ES-I3 (cell line): ENCODE measurements around the gene PRRX1.

Experiments
- H3K36me3 ChIP-seq: 2 replicates; pipeline ENCODE4 v1.6.1; 2013; ENCODE audit warnings: mild to moderate bottlenecking, low read length, control low read depth, moderate library complexity; ENCODE audit not compliant: insufficient read depth
- H3K4me1 ChIP-seq: 2 replicates; pipeline ENCODE4 v1.6.1; 2013; ENCODE audit warnings: mild to moderate bottlenecking, control low read depth, low read length; ENCODE audit not compliant: insufficient read depth
- H3K9ac ChIP-seq: 2 replicates; pipeline ENCODE4 v1.6.1; 2013; ENCODE audit warnings: low read depth, mild to moderate bottlenecking, low read length, moderate library complexity
- H3K9me3 ChIP-seq: 2 replicates; pipeline ENCODE4 v1.6.1; 2013; ENCODE audit warnings: mild to moderate bottlenecking, low read length, moderate library complexity; ENCODE audit not compliant: control insufficient read depth, insufficient read depth

The PRRX1 gene

GRCh38 chr1:170769691-170770090 is 105.8 kb downstream of the PRRX1 start:
- H3K36me3 ChIP-seq: no peaks in the 10 kb centered on the region
- no peaks in the 10 kb centered on the region for H3K4me1 ChIP-seq
- no peak overlapping the region for H3K9ac ChIP-seq
- H3K9me3 ChIP-seq: no peaks in the 10 kb centered on the region

GRCh38 chr1:170770254-170770653 is 106.3 kb downstream of the PRRX1 start:
- no peaks in the 10 kb centered on the region for H3K4me1 ChIP-seq
- H3K36me3 ChIP-seq: no peaks in the 10 kb centered on the region
- no peaks in the 10 kb centered on the region for H3K9me3 ChIP-seq
- H3K9ac ChIP-seq: no peak overlapping the region

GRCh38 chr1:170776252-170776651 is 112.3 kb downstream of the PRRX1 start:
- H3K4me1 ChIP-seq: no peaks in the 10 kb centered on the region
- H3K36me3 ChIP-seq: no peaks in the 10 kb centered on the region
- no peaks in the 10 kb centered on the region for H3K9me3 ChIP-seq
- H3K9ac ChIP-seq: no peak overlapping the region

GRCh38 chr1:170776777-170777176 is 112.8 kb downstream of the PRRX1 start:
- Histone ChIP-seq H3K36me3 (no peaks in the 10 kb centered on the region), H3K4me1 (no peaks in the 10 kb centered on the region), H3K9ac (no peak overlapping the region)

More at GRCh38 chr1:170776777-170777176, 112.8 kb downstream of the PRRX1 start:
- no peaks in the 10 kb centered on the region for H3K9me3 ChIP-seq
